Stimulated activated CD4-positive, alpha-beta T cell treated with anti-CD3 and anti-CD28 coated beads, Interleukin-12 subunit alpha, Interleukin-12 subunit beta, amount 100 ng/mL, for 24 hours (primary cell): ENCODE data around the gene PGGT1B.

ENCODE experiments used
- DNase-seq, 2 experiments: peaks; one replicate each; pipeline ENCODE4 v3.0.0-alpha.2; 2020; ENCODE audit warnings: low read depth in 2 of 2

The PGGT1B gene

DNA sequence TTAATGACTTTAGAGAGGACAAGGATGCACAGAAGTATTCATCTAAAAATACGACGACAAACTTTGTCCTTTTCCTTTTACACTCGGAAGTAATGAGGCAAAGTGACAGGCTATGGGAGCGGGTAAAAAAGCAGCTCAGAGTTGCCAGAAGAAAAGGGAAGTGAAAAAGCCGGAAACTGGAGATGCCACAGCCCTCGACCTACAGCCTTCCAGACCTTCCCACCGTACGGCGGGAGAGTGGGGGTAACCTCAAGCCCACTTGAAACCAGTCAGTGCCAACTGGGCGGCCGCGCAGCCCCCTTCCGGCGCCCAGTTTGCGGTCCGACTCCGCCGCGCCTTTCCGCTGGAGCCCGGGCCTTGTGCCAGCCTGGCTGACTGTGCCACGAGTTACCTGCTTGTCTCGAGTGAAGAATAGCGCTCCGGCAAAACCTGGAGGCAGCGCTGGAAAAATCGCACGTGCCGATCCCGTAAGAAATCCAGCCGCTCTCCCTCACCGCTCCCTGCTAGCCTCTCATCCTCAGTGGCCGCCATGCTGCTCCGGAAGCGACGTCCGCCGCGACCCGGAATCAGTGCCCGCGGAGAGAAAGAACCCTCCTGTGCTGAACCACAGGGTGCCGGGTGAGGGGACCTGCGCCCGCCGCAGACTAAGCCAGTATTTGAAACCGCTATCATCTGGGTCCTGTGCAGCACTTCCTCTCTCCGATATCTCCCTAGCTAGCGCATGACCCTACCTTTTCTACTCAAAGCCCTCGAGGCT is at the start of gene PGGT1B:
PGGT1B (minus strand) TSS at position 557 of the 757 bp plus-strand sequence; CDS start at position 531, 26 bp downstream.
- DNase-seq, result peak; percentile 59 to 62

GRCh38 chr5:115309751-115310370 is 47.2 kb upstream of the PGGT1B start:
- DNase-seq, result no peak

DNA sequence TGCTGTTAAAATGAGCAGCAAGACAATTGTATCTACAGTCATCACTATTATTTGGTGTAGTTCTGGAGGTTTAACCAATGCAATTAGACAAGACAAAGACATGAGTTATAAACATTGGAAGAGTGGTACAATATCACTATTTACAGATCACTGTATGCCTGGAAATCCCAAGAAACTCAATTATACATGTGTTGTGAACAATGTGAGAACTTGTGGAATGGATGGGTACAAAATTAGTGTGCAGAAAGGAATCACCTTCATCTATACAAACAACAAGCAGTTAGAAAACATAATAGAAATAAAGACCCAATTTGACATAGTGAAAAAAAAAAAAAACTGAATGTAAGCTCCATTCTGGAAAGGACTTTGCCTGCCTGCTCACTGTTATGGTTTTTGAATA is 46.1 kb upstream of the PGGT1B start:
- no peak for DNase-seq

- DNase-seq, result no peak
These were observed 43.4 kb upstream of the PGGT1B start for GRCh38 chr5:115306011-115306536.

DNA sequence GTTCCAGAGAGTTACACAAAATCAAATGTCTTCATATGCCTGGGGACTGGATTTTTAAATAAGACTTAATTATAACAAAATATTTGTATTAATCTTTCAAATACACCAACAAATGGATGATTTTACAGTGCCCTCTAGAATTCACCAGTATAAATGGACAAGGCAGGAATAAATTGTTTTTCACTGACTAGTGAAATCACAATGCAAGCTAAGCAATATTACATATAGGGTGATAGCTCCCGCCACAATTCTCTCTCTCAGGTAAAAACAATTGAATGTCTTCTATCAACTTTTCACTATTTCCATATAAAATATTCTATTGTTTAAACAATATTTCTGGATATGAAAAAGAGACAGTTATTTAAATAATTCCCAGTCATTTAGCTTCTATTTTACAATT is 41.8 kb upstream of the PGGT1B start:
- no peak for DNase-seq

- no peak for DNase-seq
These were observed 36.1 kb upstream of the PGGT1B start for GRCh38 chr5:115298811-115299210.

DNA sequence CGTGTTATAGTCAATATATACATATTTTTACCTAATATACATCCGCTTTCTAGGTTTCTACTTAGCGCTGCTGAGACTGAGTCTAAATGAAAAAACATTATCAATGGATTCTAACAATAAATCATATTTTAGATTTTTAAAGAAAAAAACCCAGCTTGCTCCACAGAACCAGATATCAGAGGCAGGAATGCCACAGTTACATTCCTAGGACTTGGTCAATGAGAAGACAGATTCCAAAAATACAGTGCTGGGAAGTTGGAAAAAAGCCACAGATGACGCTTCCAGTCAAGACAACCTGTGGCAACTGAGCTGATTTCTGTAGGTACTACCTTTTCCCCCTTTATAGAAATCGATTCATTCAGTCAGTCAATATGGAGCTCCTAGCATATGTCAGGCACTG is 34.4 kb upstream of the PGGT1B start:
- DNase-seq, result no peak

DNA sequence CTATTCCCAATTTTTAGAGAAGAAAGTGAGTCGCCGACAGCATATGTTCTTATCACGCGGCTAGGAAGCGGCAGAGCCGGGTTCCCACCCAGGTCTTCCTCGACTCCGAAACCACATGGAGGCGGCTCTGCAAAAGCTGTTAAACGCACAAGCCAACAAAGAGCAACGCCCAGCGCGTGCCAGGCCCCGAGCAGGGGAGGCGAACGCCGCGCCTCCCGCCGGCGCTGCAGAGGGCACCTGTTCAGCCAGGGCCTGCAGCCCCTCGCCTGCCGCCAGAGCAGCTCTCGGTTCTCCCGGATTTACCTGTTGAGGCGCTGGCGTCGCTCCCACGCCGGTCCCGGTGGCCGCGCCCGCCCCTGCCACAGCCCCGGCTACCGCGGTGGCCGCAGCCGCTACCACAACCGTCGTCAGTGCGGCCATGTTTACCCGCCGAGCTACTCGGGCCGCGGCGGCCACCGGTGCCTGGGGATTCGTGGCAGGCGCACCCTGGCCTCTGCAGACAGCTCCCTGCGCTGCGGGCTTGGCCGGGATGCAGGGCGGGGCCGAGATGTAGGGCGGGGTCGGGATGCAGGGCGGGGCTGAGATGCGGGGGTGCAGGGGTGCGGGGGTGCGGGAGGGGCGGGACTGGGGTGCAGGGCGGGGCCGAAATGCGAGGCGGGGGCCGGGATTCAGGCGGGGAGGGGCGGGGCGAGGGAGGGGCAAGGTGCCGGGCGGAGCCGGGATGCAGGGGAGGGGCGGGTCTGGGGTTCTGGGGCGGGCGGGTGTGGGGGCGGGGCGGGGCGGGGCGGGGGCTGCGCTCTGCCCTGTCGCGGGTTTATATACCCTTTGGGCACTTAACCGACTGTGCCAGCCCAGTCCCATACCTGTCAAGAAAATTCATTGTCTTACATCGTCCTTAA is 33.7 kb upstream of the PGGT1B start, which contains the start of gene CCDC112:
CCDC112 (minus strand) TSS at position 531 of the 899 bp plus-strand sequence; CDS start at position 420, 111 bp downstream.
- DNase-seq, result peak; percentile 68 to 79

DNA sequence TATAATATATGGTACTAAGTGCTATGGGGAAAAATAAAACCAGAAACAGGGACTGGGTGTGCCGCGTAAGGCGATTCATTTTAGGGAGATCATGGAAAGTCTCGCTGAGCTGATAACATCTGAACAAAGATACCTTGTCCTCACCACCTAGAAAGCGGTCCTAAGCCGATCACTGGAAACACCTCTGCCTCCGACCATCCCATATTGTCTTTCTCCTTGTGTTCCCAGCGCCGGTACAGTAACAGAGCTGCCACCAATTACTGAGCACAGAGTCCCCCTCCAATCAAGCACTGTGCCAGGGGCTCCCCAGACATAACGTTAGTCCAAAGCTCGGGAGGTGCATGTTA is 33.1 kb upstream of the PGGT1B start:
- DNase-seq, result no peak

DNA sequence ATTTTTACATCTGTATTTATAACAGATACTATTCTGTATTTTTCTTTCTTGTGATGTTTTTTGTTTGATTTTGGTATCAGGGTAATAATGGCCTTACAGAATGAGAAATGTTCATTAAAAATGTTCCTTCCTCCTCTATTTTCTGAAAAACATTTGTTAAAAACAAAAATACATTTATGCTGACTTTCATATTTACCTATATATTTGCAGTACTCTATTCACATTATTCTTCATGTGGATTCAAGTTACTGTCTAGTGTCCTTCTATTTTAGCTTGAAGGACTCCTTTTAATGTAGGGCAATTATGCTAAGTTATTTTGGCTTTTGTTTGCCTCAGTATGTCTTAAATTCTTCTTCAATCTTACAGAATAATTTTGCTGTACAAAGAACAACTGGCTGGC is 28.7 kb upstream of the PGGT1B start:
- no peak for DNase-seq

DNA sequence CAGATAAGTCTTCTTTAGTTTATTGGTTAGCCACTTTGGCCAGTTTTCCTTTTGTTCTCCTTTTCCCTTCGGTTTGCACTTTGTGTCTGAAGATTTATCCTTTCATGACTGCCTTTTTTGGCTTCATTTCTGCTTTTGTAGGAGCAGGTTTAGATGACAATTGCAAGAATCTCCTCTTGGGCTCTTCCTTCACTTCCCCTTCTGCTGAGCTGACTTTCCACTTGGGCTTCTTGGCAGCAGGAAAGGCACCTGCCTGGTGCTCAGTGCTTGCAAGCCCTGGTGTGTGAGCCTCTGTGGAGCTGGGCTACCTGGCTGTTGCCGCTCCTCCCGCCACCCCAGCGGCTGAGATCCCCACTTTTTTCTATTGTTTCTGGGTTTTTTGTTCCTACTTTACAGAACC is 26.4 kb upstream of the PGGT1B start:
- DNase-seq, result no peak

DNA sequence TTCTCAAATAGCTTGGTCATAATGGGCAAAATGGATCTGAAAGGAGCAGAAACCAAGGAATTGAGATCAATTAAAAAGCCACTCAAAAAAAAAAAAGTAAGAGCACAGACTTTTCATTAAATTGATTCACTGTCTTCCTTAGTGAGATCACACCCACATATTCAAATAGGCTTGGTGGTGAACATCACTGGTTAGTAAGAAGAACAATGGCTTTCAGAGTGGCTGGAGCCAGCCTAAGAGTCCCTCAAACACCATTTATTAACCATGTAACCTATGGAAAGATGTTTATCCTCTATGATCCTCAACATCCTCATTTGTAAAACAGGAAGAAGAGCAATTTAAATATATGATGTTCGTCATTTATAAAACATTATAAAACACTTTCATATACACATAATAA is 21.3 kb upstream of the PGGT1B start:
- DNase-seq, result no peak

DNA sequence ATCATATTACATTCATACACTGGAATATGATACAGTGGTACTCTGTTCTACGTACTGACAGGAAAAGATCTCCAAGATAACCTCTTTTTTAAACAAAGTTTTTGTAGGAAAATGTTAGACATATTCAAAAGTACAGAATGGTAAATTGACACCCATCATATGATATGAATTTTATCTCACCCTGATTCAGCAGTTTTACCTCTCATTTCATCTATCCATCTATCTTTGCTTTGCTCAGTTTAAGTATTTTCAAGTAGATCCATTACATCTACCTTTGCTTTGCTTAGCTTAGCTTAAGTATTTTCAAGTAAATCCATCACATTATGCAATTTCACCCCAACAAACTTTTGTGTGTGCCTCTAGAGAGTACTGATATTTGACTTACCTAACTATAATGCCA is 19.5 kb upstream of the PGGT1B start:
- no peak for DNase-seq

- DNase-seq, result no peak
These were observed 11.9 kb upstream of the PGGT1B start for GRCh38 chr5:115274584-115274983.

- DNase-seq, result no peak
These were observed 9.8 kb upstream of the PGGT1B start for GRCh38 chr5:115272297-115272958.

- DNase-seq, result no peak
These were observed 8.8 kb upstream of the PGGT1B start for GRCh38 chr5:115271295-115272050.

- no peak for DNase-seq
These were observed 4.9 kb upstream of the PGGT1B start for GRCh38 chr5:115267617-115268016.

DNA sequence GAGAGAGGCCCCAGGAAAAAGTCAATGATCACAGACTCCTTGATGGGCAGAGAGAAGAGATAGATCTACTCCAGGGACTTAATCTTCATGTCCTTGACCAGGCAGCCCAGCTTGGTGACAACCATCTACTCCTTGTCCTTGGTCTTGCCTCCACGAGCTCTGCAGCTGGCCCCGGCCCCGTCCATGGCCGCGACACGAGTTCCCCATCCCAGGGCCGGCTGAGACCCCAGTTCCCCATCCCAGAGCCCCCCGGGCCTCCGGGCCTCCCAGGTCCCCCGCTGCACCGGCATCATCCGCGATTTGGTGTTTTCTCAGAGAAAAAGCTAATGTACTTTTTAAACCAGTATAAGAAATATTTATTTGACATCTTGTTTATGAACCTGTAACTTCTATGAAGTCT is 2.5 kb upstream of the PGGT1B start:
- no peak for DNase-seq

GRCh38 chr5:115264786-115265185 is 2.1 kb upstream of the PGGT1B start:
- no peak for DNase-seq

DNA sequence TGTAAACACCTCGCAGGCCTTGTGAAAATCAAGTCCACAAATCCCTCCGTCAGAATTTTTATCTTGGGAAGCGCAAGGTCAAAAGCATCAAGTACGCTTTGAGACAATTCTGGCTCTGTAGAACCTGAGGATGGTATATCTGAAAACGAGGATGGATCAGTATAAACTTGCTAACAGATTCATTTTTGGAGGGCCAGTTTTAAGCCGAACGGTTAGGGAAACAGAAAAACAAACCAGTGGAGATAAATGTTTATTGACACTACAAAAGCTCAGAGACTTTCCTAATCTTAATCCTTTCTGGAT is 352 bp upstream of the PGGT1B start:
- DNase-seq, result no peak

DNA sequence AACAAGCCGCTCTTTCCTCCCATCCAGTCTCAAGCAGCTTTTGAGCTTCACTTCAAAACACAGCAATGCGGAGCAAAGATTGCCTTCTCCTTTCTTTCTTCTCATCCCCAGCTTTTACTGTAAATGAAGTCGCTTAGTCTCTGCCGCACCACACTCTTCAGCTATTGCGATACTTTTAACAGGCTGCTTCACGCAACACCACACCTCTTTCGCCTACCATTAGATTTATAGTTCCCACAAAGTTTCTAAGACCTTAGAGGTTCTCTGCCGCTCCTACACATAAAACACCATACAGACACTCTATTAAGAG is 711 bp downstream of the PGGT1B start:
- DNase-seq, result no peak
